Cardiac muscle cell (in vitro differentiated cells and primary cell): ENCODE measurements around the gene P3H3. TPM values are rescaled to one million over a fixed set of nuclear protein-coding genes. Genes with fewer than 3 reads are reported as not detected.
"Not testable (repeated sequence)": the region's sequence is repeated elsewhere in the genome, so short reads cannot be mapped to it uniquely, and the experiment has no call there.

Experiments
- DNase-seq, 2 donors: peaks; one replicate each; pipeline versions ENCODE4 v3.0.0 to v3.0.0-alpha.2; 2010 to 2017; ENCODE audit warnings: low read depth in 1 of 2, low spot score in 1 of 2
- H3K27ac ChIP-seq: fragments of 200-600 bp; sonication (generic); 2 replicates; pipeline ENCODE4 v1.5.1; 2016
- H3K27me3 ChIP-seq: fragments of 200-600 bp; sonication (generic); 2 replicates; pipeline ENCODE4 v1.6.0; 2016; ENCODE audit warnings: control low read depth
- H3K36me3 ChIP-seq: fragments of 200-600 bp; sonication (generic); 2 replicates; pipeline ENCODE4 v1.5.1; 2016; ENCODE audit warnings: control low read depth
- H3K4me1 ChIP-seq: fragments of 200-600 bp; sonication (generic); 2 replicates; pipeline ENCODE4 v1.8.1; 2017; ENCODE audit warnings: low read depth, mild to moderate bottlenecking, mixed run types
- H3K4me3 ChIP-seq: fragments of 200-600 bp; sonication (generic); 2 replicates; pipeline ENCODE4 v1.5.1; 2016; ENCODE audit warnings: mild to moderate bottlenecking
- H3K9me3 ChIP-seq: fragments of 200-600 bp; sonication (generic); 2 replicates; pipeline ENCODE4 v1.5.1; 2017; ENCODE audit warnings: low read depth, mild to moderate bottlenecking, control low read depth
- polyA plus RNA-seq: library from polyadenylated mRNA; unstranded; fragments of >200 nt; fragmentation: Nextera tagmentation; extraction: Ambion mirVana; gene quantifications from 2 replicates; pipeline ENCODE4 v1.2.1, GENCODE V29; 2016
- total RNA-seq: library from RNA; depleted of rRNA; stranded (reverse); fragments of >200 nt; gene quantifications from 2 replicates; pipeline ENCODE4 v1.2.3, GENCODE V29; 2016
- TF ChIP-seq, protein P1 (sequence below): IDR thresholded peaks from 2 replicates; pipeline ENCODE4 v1.5.1; 2012; ENCODE audit warnings: low read depth, mild to moderate bottlenecking, low read length

P3H3 gene
- total and polyA plus RNA-seq, 2 experiments from 2014 or later, result 18.2 to 19.7 TPM

DNA sequence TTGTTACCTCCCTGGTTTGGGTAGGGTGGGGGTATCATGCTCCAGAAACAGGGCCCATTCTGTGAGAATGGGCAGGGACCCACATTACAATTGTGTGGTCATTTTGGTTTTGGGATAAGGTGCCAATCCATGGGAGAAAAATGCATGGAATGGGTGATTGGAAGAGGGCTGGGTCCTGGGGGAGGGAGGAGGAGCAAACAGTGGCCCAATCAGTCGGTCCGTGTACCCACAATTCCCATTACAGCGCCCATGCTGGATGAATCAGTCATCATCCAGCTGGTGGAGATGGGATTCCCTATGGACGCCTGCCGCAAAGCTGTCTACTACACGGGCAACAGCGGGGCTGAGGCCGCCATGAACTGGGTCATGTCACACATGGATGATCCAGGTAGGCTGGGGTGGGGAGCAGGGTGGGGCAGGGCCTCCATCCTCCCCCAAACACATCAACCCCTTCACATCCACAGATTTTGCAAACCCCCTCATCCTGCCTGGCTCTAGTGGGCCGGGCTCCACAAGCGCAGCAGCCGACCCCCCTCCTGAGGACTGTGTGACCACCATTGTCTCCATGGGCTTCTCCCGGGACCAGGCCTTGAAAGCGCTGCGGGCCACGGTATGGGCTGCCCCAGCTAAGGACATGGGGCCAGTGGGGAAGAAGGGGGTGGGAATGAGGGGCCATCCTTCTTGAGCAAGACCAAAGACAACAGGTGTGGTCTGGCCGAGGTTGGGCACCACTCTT lies 35.5 kb downstream of the P3H3 start:
- no peaks in the 10 kb centered on the region for H3K9me3 ChIP-seq
- H3K36me3 ChIP-seq, result peaks cover 49% of the 10 kb centered on the region
- H3K27me3 ChIP-seq, result no peaks in the 10 kb centered on the region
- H3K27ac ChIP-seq, result no peak overlapping the region
- no peak overlapping the region for H3K4me3 ChIP-seq
- TF ChIP-seq, protein P1, sequence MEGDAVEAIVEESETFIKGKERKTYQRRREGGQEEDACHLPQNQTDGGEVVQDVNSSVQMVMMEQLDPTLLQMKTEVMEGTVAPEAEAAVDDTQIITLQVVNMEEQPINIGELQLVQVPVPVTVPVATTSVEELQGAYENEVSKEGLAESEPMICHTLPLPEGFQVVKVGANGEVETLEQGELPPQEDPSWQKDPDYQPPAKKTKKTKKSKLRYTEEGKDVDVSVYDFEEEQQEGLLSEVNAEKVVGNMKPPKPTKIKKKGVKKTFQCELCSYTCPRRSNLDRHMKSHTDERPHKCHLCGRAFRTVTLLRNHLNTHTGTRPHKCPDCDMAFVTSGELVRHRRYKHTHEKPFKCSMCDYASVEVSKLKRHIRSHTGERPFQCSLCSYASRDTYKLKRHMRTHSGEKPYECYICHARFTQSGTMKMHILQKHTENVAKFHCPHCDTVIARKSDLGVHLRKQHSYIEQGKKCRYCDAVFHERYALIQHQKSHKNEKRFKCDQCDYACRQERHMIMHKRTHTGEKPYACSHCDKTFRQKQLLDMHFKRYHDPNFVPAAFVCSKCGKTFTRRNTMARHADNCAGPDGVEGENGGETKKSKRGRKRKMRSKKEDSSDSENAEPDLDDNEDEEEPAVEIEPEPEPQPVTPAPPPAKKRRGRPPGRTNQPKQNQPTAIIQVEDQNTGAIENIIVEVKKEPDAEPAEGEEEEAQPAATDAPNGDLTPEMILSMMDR, result no peak
- DNase-seq, result no peak
- H3K4me1 ChIP-seq, result peaks cover 1% of the 10 kb centered on the region

DNA sequence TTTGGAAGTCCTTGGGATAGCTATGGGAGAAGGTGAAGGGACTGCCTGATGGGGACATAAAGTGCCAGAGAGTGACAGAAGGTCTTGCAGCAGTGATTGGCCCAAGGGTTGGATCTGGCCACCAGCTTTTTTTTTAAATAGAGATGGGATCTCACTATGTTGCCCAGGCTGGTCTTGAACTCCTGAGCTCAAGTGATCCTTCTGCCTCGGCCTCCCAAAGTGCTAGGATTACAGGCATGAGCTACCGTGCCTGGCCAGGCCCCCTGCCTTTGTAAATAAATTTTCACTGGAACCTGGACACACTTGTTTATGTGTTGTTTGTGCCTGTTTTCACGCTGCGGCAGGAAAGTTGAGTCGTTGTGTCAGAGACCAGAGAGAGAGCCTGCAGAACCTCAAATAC lies 37.1 kb downstream of the P3H3 start:
- not testable (repeated sequence) for DNase-seq, H3K27me3 ChIP-seq, H3K4me3 ChIP-seq, H3K27ac ChIP-seq, H3K4me1 ChIP-seq, H3K9me3 ChIP-seq
- peaks cover 51% of the 10 kb centered on the region for H3K36me3 ChIP-seq

DNA sequence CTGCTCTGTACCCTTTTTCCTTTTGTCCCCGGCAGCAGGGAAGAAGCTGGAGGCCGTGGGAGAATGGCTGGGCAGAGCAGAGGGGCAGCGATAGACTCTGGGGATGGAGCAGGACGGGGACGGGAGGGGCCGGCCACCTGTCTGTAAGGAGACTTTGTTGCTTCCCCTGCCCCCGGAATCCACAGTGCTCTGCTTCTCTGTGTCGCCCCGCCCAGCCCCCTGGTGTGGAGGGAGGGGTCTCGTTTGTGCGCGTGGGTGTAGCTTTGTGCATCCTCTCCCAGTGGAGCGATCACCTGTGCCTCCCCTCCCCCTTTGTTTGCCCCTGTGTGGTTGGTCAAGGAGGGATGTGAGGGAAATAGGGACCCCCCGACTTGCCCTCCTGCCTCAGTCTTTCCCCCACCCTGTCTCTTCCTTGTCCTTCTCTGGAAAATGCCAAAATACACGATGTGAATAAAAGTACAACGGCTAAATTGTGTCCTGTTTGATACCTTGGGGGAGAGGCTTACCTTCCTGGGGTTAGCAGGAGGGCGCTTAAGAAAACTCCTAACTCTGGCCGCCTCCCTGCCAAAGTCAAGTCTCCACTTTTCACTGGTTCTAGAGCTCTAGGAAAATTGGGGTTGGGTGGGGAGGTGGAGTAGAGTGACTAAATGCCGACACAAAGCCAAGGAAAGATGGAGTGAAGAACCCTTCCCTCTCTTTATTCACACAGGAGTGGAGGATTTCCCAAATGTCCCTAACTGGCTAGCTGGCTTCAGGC lies 38.1 kb downstream of the P3H3 start:
- Histone ChIP-seq H3K27ac (no peak overlapping the region), H3K9me3 (no peaks in the 10 kb centered on the region), H3K4me1 (peaks cover 7% of the 10 kb centered on the region), H3K4me3 (no peak overlapping the region), H3K27me3 (no peaks in the 10 kb centered on the region), H3K36me3 (peaks cover 50% of the 10 kb centered on the region)
- no peak for DNase-seq
- TF ChIP-seq, protein P1, result no peak

DNA sequence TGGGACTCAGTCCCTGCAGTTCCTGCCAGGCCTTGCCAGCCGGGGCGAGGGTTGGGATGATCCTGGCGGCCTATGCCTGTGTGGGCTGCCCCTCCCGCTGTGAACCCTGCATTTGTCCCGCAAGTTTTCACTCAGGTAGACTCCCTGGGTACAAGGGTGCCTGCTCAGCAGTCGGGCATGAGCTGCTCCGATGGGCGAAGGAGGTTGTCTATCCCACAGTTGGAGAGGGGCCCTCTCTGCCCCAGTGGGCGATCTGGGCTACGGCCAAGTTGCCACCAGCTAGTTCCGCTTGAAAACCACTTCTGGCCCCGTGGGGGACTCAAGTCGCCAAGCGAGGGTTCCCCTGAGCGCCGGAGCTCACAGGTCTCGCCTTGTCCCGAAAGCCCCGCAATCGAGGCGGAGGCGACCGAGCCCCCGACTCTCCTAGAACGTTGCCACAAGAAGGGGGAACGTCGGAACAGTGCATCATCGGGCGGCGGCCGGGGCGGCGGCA lies 38.8 kb downstream of the P3H3 start:
- Histone ChIP-seq H3K27ac (no peak overlapping the region), H3K4me3 (peak overlapping the region; percentile 97), H3K36me3 (peaks cover 50% of the 10 kb centered on the region), H3K9me3 (no peaks in the 10 kb centered on the region), H3K4me1 (peaks cover 7% of the 10 kb centered on the region), H3K27me3 (no peaks in the 10 kb centered on the region)
- DNase-seq, result no peak
- TF ChIP-seq, protein P1, result no peak

DNA sequence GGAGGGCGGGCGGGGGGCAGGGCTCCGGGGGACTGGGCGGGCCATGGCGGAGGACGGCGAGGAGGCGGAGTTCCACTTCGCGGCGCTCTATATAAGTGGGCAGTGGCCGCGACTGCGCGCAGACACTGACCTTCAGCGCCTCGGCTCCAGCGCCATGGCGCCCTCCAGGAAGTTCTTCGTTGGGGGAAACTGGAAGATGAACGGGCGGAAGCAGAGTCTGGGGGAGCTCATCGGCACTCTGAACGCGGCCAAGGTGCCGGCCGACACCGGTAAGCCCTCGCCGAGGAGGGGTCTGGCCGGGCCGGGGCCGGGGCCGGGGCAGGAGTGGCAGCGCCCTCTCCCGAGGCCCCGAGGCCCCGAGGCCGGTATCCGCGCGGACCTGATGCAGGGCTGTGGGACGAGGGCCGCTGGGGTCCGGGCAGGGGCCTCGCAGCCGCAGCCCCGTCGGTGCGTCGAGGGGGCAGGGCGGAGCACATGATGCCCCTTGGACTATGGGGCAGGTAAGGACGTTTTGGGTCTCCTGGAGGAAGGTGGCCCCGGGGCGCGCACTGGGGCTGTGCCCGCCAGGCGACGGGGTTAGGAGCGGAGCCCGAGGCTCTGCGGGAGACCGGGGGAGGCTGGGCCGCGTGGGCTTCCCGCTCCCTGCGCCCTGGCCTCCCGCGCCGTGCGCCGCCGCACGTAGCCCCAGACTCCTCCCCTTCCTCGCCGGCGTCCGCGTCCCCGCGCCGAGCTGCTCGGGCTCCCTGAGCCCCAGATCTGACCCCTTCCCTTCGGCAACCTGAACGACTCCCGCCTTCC lies 39.4 kb downstream of the P3H3 start, which contains the start of gene TPI1:
TSS of gene TPI1 (plus strand) at position 119 of the 798 bp plus-strand sequence. CDS start at position 155, 36 bp downstream.
- peak within 1 kb of the TSS; percentile 97 for H3K4me3 ChIP-seq
- H3K9me3 ChIP-seq, result no peaks in the 10 kb centered on the region
- H3K36me3 ChIP-seq, result peaks cover 46% of the 10 kb centered on the region
- H3K27me3 ChIP-seq, result no peaks in the 10 kb centered on the region
- peak within 1 kb of the TSS; percentile 86 for H3K27ac ChIP-seq
- peak; percentile 84 to 89 for DNase-seq
- H3K4me1 ChIP-seq, result peaks cover 7% of the 10 kb centered on the region
- TF ChIP-seq, protein P1, result peak; percentile 8
